Thyroid gland (tissue), 4 donors: ENCODE measurements around the gene EP400. TPM values are rescaled to one million over a fixed set of nuclear protein-coding genes. Genes with fewer than 3 reads are reported as not detected.

Experiments
- DNase-seq, 2 donors: peaks; one replicate each; pipeline ENCODE4 v3.0.0-alpha.2; 2019
- H3K27ac ChIP-seq, 3 donors: fragments of 200-600 bp; sonication (generic); 1 replicate in 2 of 3; 2 replicates in 1 of 3; pipeline ENCODE4 v1.5.1; 2016 to 2019; ENCODE audit warnings: mild to moderate bottlenecking in 1 of 3, moderate library complexity in 1 of 3
- H3K27me3 ChIP-seq: fragments of 200-600 bp; sonication (generic); one replicate; pipeline ENCODE4 v1.5.1; 2019
- H3K36me3 ChIP-seq, 2 donors: fragments of 200-600 bp; sonication (generic); one replicate each; pipeline ENCODE4 v1.5.1; 2016 to 2019
- H3K4me1 ChIP-seq, 2 donors: fragments of 200-600 bp; sonication (generic); one replicate each; pipeline ENCODE4 v1.5.1; 2017 to 2019
- H3K4me3 ChIP-seq, 3 donors: fragments of 200-600 bp; sonication (generic); replicated peaks in 1 of 3; 1 replicate in 2 of 3; 2 replicates in 1 of 3; pipeline ENCODE4 v1.5.1; 2016; ENCODE audit warnings: mild to moderate bottlenecking in 1 of 3
- H3K9me3 ChIP-seq: fragments of 200-600 bp; sonication (generic); one replicate; pipeline ENCODE4 v1.5.1; 2017
- POLR2A ChIP-seq, 2 donors: fragments of 450-650 bp; IDR thresholded peaks; one replicate each; pipeline ENCODE4 v1.6.1; 2017; ENCODE audit warnings: antibody characterized with exemption in 2 of 2, mild to moderate bottlenecking in 2 of 2, moderate library complexity in 1 of 2
- WGBS, 2 donors: methylation state at CpG; one replicate each; pipeline ENCODE4 v1.1.5; 2017; 5-methylcytosine and 5-hydroxymethylcytosine counted together
- intact Hi-C: fragments of 100-400 bp; cut with DNase I; formaldehyde crosslinking; loops from one replicate; pipeline ENCODE4 v1.15.1; 2023
- total RNA-seq, 4 donors: library from RNA; depleted of rRNA; stranded (reverse); fragments of >200 nt; gene quantifications; one replicate each; pipeline ENCODE4 v1.2.3, GENCODE V29; 2016
- TF ChIP-seq, protein P1 (sequence below), 6 experiments: fragments of 200-600 bp in 3 of 6; fragments of 450-650 bp in 3 of 6; sonication (generic) in 3 of 6; IDR thresholded peaks; one replicate each; pipeline ENCODE4 v1.5.1; 2016 to 2019; ENCODE audit warnings: antibody characterized with exemption in 6 of 6, mild to moderate bottlenecking in 2 of 6, inconsistent platforms in 1 of 6, moderate library complexity in 1 of 6

Gene EP400
- total RNA-seq, 4 donors from 2014 or later, result 22.1 to 51.8 (median 25.4) TPM

DNA sequence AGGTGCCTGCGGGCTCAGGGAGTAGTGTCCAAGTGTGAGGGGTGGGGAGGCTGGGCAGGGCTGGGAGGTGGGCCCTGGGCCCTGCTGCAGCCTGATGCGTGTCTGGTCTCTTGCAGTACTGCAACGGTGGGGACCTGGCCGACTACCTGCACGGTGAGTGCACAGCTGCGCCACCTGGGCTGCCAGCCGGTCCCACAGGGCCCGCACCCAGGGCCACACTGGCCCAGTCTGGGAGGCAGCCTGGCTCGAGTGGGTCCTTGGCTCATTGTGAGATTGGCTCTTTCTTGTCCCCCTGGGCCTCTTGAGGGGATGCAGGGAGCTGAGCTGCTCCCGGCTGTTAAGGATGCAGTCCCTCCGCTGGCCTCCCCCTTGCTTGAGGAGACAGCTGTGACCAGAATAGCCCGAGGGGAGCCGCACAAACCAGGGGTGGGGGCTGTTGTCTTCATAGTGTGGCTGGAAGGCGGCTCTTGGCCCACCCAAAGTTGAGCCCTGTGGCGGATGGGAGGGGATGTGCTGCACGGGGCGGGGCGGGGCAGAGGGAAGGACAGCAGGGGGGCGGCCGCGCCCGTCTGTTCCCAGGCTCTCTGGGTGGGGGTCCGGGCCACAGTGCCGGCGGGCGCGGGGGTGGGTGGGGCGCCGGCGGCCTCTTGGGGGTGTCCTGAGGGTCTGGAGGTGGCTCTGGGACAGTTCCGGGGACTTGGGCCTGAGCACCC lies 42.2 kb upstream of the EP400 start:
- H3K36me3 ChIP-seq, result peaks cover 44 to 46% of the 10 kb centered on the region in 2 donors
- no peak overlapping the region for H3K27ac ChIP-seq
- H3K4me1 ChIP-seq, result peaks cover 2 to 17% of the 10 kb centered on the region in 2 donors
- no peak for TF ChIP-seq POLR2A (IDR thresholded peaks at IDR 0.05)
- TF ChIP-seq, protein P1, sequence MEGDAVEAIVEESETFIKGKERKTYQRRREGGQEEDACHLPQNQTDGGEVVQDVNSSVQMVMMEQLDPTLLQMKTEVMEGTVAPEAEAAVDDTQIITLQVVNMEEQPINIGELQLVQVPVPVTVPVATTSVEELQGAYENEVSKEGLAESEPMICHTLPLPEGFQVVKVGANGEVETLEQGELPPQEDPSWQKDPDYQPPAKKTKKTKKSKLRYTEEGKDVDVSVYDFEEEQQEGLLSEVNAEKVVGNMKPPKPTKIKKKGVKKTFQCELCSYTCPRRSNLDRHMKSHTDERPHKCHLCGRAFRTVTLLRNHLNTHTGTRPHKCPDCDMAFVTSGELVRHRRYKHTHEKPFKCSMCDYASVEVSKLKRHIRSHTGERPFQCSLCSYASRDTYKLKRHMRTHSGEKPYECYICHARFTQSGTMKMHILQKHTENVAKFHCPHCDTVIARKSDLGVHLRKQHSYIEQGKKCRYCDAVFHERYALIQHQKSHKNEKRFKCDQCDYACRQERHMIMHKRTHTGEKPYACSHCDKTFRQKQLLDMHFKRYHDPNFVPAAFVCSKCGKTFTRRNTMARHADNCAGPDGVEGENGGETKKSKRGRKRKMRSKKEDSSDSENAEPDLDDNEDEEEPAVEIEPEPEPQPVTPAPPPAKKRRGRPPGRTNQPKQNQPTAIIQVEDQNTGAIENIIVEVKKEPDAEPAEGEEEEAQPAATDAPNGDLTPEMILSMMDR (IDR thresholded peaks at IDR 0.05), result no peak
- DNase-seq, result no peak
- H3K27me3 ChIP-seq, result no peaks in the 10 kb centered on the region
- intact Hi-C loops, result no loop called here
- H3K4me3 ChIP-seq, result no peak overlapping the region
- no peaks in the 10 kb centered on the region for H3K9me3 ChIP-seq
- 91 to 93% methylated on average over 13 to 19 of the region's 31 CpGs for WGBS, 2 donors

DNA sequence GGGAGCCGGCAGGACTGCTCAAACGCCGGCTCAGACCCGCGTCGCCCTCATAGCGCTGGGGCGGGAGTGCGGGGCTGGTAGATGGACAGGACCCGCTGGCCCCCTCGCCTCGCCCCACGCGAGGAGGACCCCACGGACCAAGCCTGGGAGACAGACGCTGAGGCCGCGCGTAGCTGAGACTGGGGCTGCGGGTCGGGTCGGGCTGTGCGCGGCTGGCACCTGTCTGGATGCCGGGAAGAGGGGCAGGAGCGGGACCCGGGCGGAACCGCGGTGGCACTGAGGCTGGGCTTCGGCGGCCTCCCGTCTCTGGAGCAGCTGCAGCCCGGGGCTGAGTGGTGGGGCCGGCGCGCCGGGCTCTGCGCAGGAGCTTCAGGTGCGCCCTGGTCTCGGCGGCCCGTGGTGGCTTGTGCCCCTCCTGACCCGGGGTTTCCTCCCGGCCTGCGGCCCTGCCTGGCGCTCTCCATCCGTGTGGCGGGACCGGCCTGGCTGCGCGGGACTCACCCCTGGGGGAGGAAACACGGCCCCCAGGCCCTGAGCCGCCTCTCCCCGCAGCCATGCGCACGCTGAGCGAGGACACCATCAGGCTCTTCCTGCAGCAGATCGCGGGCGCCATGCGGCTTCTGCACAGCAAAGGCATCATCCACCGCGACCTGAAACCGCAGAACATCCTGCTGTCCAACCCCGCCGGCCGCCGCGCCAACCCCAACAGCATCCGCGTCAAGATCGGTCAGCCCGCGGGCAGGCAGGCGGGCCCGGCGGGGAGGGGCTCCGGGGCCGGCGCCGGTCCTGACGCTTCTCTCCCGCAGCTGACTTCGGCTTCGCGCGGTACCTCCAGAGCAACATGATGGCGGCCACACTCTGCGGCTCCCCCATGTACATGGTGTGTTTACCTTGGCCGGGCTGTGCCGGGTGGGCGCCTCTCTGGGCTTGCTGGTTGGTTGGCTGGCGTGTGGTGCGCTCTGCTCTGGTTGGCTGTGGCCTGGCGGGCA lies 41.4 kb upstream of the EP400 start:
- peaks cover 0 to 14% of the 10 kb centered on the region in 2 donors for H3K4me1 ChIP-seq
- intact Hi-C loops, result no loop called here
- DNase-seq, result no peak
- 94 to 97% methylated on average over 48 to 56 of the region's 96 CpGs for WGBS, 2 donors
- H3K36me3 ChIP-seq, result peaks cover 46 to 50% of the 10 kb centered on the region in 2 donors
- TF ChIP-seq, protein P1 (IDR thresholded peaks at IDR 0.05), result no peak
- TF ChIP-seq POLR2A (IDR thresholded peaks at IDR 0.05), result no peak
- H3K27me3 ChIP-seq, result no peaks in the 10 kb centered on the region
- H3K4me3 ChIP-seq, result no peak overlapping the region
- no peaks in the 10 kb centered on the region for H3K9me3 ChIP-seq
- no peak overlapping the region for H3K27ac ChIP-seq

DNA sequence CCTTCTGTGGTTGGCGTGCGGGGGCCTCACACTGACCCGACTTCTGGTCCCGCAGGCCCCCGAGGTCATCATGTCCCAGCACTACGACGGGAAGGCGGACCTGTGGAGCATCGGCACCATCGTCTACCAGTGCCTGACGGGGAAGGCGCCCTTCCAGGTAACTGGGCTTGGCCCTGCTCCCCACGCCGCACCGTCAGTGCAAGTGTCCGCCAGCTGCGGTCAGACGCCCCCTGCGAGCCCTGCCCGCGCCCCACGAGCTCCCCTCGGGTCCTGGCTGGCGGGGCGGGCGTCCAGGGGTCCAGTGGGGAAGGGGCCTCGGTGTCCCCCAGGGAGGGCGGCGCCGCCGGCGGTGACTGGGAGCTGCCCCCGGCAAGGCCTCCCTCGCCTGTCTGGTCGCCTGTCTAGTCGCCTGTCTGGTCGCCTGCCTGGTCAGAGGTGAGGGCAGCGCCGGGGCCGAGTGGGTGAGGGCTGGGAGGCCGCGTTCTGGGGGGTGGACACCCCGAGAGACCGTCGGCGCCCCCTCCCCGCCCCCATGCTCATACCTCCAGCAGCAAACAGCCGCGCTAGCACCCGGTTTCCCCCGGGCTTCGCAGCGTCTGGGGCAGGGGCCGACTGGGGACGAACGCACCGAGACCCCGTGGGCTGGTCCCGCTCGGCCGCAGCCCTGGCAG lies 40.5 kb upstream of the EP400 start:
- no peaks in the 10 kb centered on the region for H3K9me3 ChIP-seq
- 93% methylated on average over 10 to 34 of the region's 61 CpGs for WGBS, 2 donors
- intact Hi-C loops, result no loop called here
- H3K36me3 ChIP-seq, result peaks cover 52 to 56% of the 10 kb centered on the region in 2 donors
- no peak for DNase-seq
- no peak overlapping the region for H3K27ac ChIP-seq
- H3K4me1 ChIP-seq, result peaks cover 0 to 10% of the 10 kb centered on the region in 2 donors
- no peak overlapping the region for H3K4me3 ChIP-seq
- TF ChIP-seq, protein P1 (IDR thresholded peaks at IDR 0.05), result no peak
- no peak for TF ChIP-seq POLR2A (IDR thresholded peaks at IDR 0.05)
- no peaks in the 10 kb centered on the region for H3K27me3 ChIP-seq

DNA sequence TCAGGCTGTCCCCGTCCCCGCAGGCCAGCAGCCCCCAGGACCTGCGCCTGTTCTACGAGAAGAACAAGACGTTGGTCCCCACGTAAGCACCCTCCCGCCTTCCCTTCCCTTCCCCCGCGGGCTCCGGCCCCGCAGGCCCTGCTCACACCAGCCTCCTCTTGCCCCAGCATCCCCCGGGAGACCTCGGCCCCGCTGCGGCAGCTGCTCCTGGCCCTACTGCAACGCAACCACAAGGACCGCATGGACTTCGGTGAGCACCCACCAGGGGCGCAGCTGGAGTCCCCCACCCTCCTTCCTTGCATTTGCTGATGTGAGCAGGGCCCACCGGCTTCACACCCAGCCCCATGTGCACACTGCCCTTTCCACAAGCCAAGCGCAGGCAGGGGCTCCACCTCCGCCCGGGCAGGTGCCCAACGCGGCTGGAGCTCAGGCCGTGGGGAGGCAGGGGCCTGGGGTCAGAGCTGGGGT lies 40.0 kb upstream of the EP400 start:
- H3K9me3 ChIP-seq, result no peaks in the 10 kb centered on the region
- H3K27me3 ChIP-seq, result no peaks in the 10 kb centered on the region
- H3K4me1 ChIP-seq, result peaks cover 0 to 10% of the 10 kb centered on the region in 2 donors
- intact Hi-C loops, result no loop called here
- no peak for DNase-seq
- H3K36me3 ChIP-seq, result peaks cover 53 to 62% of the 10 kb centered on the region in 2 donors
- TF ChIP-seq, protein P1 (IDR thresholded peaks at IDR 0.05), result no peak
- TF ChIP-seq POLR2A (IDR thresholded peaks at IDR 0.05), result no peak
- WGBS, 2 donors, result 90 to 95% methylated on average over 23 to 26 of the region's 26 CpGs
- no peak overlapping the region for H3K4me3 ChIP-seq
- no peak overlapping the region for H3K27ac ChIP-seq
